ENCODE data around the gene PTPN6.

PTPN6 gene

GRCh38 chr12:7009512-7009911, 58.4 kb downstream of the PTPN6 start:
- no peak for DNase-seq (ENCODE audit: low read depth in 2 of 2)
